Measurements from ENCODE around the gene KLHDC3. TPM values are rescaled to one million over a fixed set of nuclear protein-coding genes. Genes with fewer than 3 reads are reported as not detected.
A peak's percentile ranks its signal among the peaks of the same experiment; 100 is the strongest.

Gene KLHDC3
- total and polyA plus RNA-seq, 9 of the 15 experiments (the other 6 are each of a cell fraction or from before 2014, with no cell fraction given): 4.5 to 171 (median 107) TPM

DNA sequence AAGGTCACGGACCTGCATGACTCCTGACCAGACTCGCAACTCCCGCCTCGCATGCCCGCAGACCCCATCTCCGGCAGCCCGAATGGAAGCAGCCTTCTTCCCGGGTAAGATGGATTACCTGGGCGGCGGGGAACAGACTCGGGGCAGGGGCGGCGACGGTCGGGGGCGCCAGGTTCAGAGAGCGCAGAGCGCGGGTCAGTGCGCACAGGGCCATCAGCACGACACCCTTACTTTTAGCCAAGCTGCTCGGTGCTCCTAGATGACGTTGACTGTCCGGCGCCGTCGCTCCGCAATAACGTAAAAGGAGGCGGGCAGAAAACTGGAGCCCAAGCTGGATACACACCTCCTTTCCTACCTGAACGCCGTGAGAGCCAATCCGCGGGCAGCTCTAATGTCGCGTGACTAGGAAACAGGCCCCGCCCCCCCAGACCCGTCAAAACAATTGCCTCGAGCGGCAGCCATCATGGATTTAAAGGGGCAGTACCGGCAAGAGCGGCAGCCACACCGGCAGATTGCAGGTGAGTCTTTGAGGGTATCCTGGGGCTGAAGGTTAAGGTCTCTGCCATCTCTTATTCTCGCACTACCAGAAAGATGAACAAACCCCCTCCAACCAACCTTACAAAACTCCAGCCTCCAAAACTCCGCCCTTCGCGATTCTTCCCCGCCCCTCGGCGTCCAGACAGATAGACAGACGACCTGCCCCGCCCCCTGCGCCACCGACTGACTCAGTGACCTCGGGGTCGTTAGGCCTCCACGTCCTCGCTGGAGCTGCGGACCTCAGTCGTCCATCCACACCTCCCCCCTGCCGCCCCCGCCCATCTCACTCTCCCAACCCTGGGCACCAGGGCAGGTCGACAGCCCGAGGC is 45.4 kb downstream of the KLHDC3 start, which contains the start of the genes KLC4 and MRPL2 (continued):
- TF ChIP-seq, protein P1, sequence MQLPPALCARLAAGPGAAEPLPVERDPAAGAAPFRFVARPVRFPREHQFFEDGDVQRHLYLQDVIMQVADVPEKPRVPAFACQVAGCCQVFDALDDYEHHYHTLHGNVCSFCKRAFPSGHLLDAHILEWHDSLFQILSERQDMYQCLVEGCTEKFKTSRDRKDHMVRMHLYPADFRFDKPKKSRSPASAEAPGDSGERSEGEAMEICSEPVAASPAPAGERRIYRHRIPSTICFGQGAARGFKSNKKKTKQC (CRISPR knock-in tag; IDR thresholded peaks at IDR 0.05): peak; percentile 81
- TF ChIP-seq AFF4 (CRISPR knock-in tag; IDR thresholded peaks at IDR 0.05) (0 out of 2 replicates have a peak, but pooled peaks have one; percentile 76), HMG20B (CRISPR knock-in tag; IDR thresholded peaks at IDR 0.05) (no peak), ZFPM2 (CRISPR knock-in tag; IDR thresholded peaks at IDR 0.05) (no peak), MGA (IDR thresholded peaks at IDR 0.05) (no peak), ZNF347 (CRISPR knock-in tag; IDR thresholded peaks at IDR 0.05; ENCODE audit: low read depth) (no peak), ZNF75A (CRISPR knock-in tag; IDR thresholded peaks at IDR 0.05) (no peak), ZNF740 (CRISPR knock-in tag; IDR thresholded peaks at IDR 0.05) (no peak), ZNF740 (tag; IDR thresholded peaks at IDR 0.05) (no peak)
